GM23338 (cell line): ENCODE measurements around the gene KRT78. TPM values are rescaled to one million over a fixed set of nuclear protein-coding genes. Genes with fewer than 3 reads are reported as not detected.

ENCODE experiments used
- ATAC-seq: fragments of 200-7000 bp; cut with Tn5 transposase; 3 replicates; pipeline ENCODE4 v1.9.1; 2020
- DNase-seq: peaks from one replicate; pipeline ENCODE4 v3.0.0-alpha.2; 2015; ENCODE audit warnings: low spot score
- H2AFZ ChIP-seq: fragments of 200-600 bp; sonication (generic); 2 replicates; pipeline ENCODE4 v1.8.0; 2016; ENCODE audit warnings: antibody characterized with exemption, mild to moderate bottlenecking, moderate library complexity
- H3F3A ChIP-seq: fragments of 200-600 bp; sonication (generic); replicated peaks from 2 replicates; pipeline ENCODE4 v1.8.0; 2017; ENCODE audit warnings: antibody characterized with exemption, mixed run types, low read depth
- H3K27ac ChIP-seq: fragments of 200-600 bp; sonication (generic); 2 replicates; pipeline ENCODE4 v1.6.1; 2016; ENCODE audit warnings: low read depth
- H3K27me3 ChIP-seq: fragments of 200-600 bp; sonication (generic); 2 replicates; pipeline ENCODE4 v1.8.0; 2016; ENCODE audit warnings: mild to moderate bottlenecking, mixed run types, moderate library complexity; ENCODE audit not compliant: insufficient read depth
- H3K36me3 ChIP-seq: fragments of 200-600 bp; sonication (generic); 2 replicates; pipeline ENCODE4 v1.8.0; 2016; ENCODE audit warnings: mild to moderate bottlenecking; ENCODE audit not compliant: insufficient read depth
- H3K4me1 ChIP-seq: fragments of 200-600 bp; sonication (generic); 2 replicates; pipeline ENCODE4 v1.8.0; 2016; ENCODE audit warnings: mild to moderate bottlenecking, moderate library complexity; ENCODE audit not compliant: insufficient read depth
- H3K4me2 ChIP-seq: fragments of 200-600 bp; sonication (generic); 2 replicates; pipeline ENCODE4 v1.7.1; 2017; ENCODE audit warnings: mixed run types
- H3K4me3 ChIP-seq: fragments of 200-600 bp; sonication (generic); 2 replicates; pipeline ENCODE4 v1.6.1; 2016; ENCODE audit warnings: mixed run types
- H3K79me2 ChIP-seq: fragments of 200-600 bp; sonication (generic); replicated peaks from 2 replicates; pipeline ENCODE4 v1.8.0; 2017; ENCODE audit warnings: mild to moderate bottlenecking; ENCODE audit not compliant: insufficient read depth
- H3K9me2 ChIP-seq: fragments of 200-600 bp; sonication (generic); 2 replicates; pipeline ENCODE4 v1.8.0; 2017; ENCODE audit not compliant: insufficient read depth
- H4K20me1 ChIP-seq: fragments of 200-600 bp; sonication (generic); replicated peaks from 2 replicates; pipeline ENCODE4 v1.8.0; 2017; ENCODE audit warnings: mild to moderate bottlenecking; ENCODE audit not compliant: insufficient read depth
- H3K27ac Mint-ChIP-seq: 2 replicates; pipeline ENCODE4 v1.8.0; 2020; ENCODE audit warnings: inconsistent platforms, mild to moderate bottlenecking, moderate library complexity, mixed read lengths
- H3K27me3 Mint-ChIP-seq: 3 replicates; pipeline ENCODE4 v1.8.0; 2022; ENCODE audit warnings: low read depth, mild to moderate bottlenecking, moderate library complexity, mixed read lengths, inconsistent platforms; ENCODE audit not compliant: insufficient read depth, poor library complexity
- H3K36me3 Mint-ChIP-seq: 3 replicates; pipeline ENCODE4 v1.8.0; 2021; ENCODE audit warnings: low read depth, mild to moderate bottlenecking, inconsistent platforms, moderate library complexity, mixed read lengths
- H3K4me1 Mint-ChIP-seq: 3 replicates; pipeline ENCODE4 v1.8.0; 2020; ENCODE audit warnings: mild to moderate bottlenecking, inconsistent platforms, mixed read lengths
- H3K4me3 Mint-ChIP-seq: 3 replicates; pipeline ENCODE4 v1.8.0; 2021; ENCODE audit warnings: moderate library complexity, mild to moderate bottlenecking, inconsistent platforms, mixed read lengths
- H3K9me3 Mint-ChIP-seq: 3 replicates; pipeline ENCODE4 v1.8.0; 2020; ENCODE audit warnings: moderate library complexity, mild to moderate bottlenecking, inconsistent platforms, mixed read lengths
- CREB1 ChIP-seq: fragments of 250-450 bp; sonication (Bioruptor Pico); IDR thresholded peaks from 2 replicates; pipeline ENCODE4 v1.5.0; 2020; ENCODE audit warnings: low read depth, mild to moderate bottlenecking, moderate library complexity
- EZH2 ChIP-seq: fragments of 200-600 bp; sonication (generic); IDR thresholded peaks from one replicate; pipeline ENCODE4 v1.8.0; 2017; ENCODE audit warnings: antibody characterized with exemption, mild to moderate bottlenecking, low read depth; ENCODE audit not compliant: unreplicated experiment
- EZH2phosphoT487 ChIP-seq: fragments of 200-600 bp; sonication (generic); IDR thresholded peaks from one replicate; pipeline ENCODE4 v1.8.1; 2018; ENCODE audit warnings: antibody characterized with exemption; ENCODE audit not compliant: unreplicated experiment
- JUNB ChIP-seq: IDR thresholded peaks from one replicate; pipeline ENCODE4 v1.6.1; 2016; ENCODE audit warnings: antibody characterized with exemption; ENCODE audit not compliant: unreplicated experiment
- POLR2AphosphoS5 ChIP-seq: IDR thresholded peaks from 2 replicates; pipeline ENCODE4 v1.6.1; 2016; ENCODE audit warnings: antibody characterized with exemption, low read depth
- STAT1 ChIP-seq: IDR thresholded peaks from one replicate; pipeline ENCODE4 v1.6.1; 2016; ENCODE audit warnings: antibody characterized with exemption; ENCODE audit not compliant: unreplicated experiment
- ZNF114 ChIP-seq: fragments of 250-450 bp; sonication (Bioruptor Pico); IDR thresholded peaks from 2 replicates; pipeline ENCODE4 v1.5.0; 2020; ENCODE audit warnings: mild to moderate bottlenecking, moderate library complexity
- polyA plus RNA-seq: library from polyadenylated mRNA; unstranded; fragments of >200 nt; fragmentation: Nextera tagmentation; extraction: Ambion mirVana; gene quantifications from 2 replicates; pipeline ENCODE4 v1.2.1, GENCODE V29; 2016
- total RNA-seq: library from RNA; depleted of rRNA; stranded (reverse); fragments of >200 nt; shearing (Covaris generic); gene quantifications from 2 replicates; pipeline ENCODE4 v1.2.3, GENCODE V29; 2014
- TF ChIP-seq, protein P1 (sequence below): fragments of 250-450 bp; sonication (Bioruptor Pico); IDR thresholded peaks from 2 replicates; pipeline ENCODE4 v1.5.0; 2020; ENCODE audit warnings: mild to moderate bottlenecking, moderate library complexity
- TF ChIP-seq, protein P2 (sequence below), 2 experiments: fragments of 200-600 bp in 1 of 2; sonication (generic) in 1 of 2; conservative IDR thresholded peaks; 2 replicates each; pipeline versions ENCODE4 v1.5.1 to v1.6.1; 2016 to 2017; ENCODE audit warnings: antibody characterized with exemption in 2 of 2, low read depth in 2 of 2, mild to moderate bottlenecking in 2 of 2, moderate library complexity in 1 of 2

Gene KRT78
- total and polyA plus RNA-seq, 2 experiments from 2014 or later, result not detected

DNA sequence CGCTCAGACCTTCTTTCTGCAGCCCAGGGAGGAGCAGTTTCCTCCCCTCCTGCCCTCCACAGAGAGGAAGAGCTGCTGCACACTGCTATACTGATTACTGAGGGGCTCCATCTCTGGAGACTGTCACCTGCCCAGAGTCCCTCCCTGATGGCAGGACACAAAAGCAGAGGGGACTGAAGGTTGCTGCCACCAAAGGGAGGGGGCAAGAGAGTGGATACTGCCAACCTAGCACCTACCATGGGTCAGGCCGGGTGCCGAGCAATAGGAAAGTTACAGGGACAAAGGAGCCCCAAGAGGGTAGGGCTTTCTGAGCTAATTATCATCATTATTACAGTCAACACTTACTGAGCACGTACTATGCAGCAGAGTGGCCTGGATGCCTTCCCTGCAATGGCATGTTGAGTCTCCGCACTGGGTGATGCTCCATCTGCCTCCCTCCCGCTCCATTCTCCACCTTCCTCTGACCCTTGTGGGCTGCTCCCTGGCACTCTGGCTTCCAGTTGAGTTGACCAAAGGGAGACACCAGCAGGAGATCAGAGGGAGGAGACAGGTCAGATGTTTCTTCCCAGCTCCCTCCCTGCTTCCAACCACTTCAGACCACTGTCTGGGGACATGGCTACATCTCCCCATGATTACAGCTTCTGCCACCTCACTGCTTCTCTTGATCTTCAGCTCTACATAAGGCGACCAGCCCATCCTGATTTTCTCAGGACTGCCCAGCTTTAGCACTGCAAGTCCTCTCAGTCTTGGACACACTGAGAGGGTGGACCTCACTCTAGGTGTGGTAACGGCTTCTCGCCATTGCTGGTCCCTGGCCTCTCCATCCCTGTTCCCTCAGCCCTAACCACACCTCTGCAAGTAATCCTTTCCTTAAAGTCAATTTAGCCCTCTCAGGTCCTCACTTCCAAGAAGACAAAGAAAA lies 12.0 kb downstream of the KRT78 start:
- Histone ChIP-seq H3K27me3 (no peaks in the 10 kb centered on the region), H3K4me2 (no peak overlapping the region), H3F3A (no peaks in the 10 kb centered on the region), H3K79me2 (no peaks in the 10 kb centered on the region), H3K9me2 (no peaks in the 10 kb centered on the region), H3K27ac (no peak overlapping the region), H3K36me3 (no peaks in the 10 kb centered on the region), H2AFZ (no peak overlapping the region), H4K20me1 (no peaks in the 10 kb centered on the region), H3K4me3 (no peak overlapping the region), H3K4me1 (no peaks in the 10 kb centered on the region)
- Mint-ChIP-seq H3K9me3 (no peaks in the 10 kb centered on the region), H3K36me3 (no peaks in the 10 kb centered on the region), H3K27me3 (peaks cover 11% of the 10 kb centered on the region), H3K4me1 (no peaks in the 10 kb centered on the region), H3K4me3 (no peak overlapping the region), H3K27ac (no peak overlapping the region)
- ATAC-seq, result no peak
- TF ChIP-seq ZNF114 (CRISPR knock-in tag) (no peak), EZH2 (no peak)
- TF ChIP-seq, protein P1, sequence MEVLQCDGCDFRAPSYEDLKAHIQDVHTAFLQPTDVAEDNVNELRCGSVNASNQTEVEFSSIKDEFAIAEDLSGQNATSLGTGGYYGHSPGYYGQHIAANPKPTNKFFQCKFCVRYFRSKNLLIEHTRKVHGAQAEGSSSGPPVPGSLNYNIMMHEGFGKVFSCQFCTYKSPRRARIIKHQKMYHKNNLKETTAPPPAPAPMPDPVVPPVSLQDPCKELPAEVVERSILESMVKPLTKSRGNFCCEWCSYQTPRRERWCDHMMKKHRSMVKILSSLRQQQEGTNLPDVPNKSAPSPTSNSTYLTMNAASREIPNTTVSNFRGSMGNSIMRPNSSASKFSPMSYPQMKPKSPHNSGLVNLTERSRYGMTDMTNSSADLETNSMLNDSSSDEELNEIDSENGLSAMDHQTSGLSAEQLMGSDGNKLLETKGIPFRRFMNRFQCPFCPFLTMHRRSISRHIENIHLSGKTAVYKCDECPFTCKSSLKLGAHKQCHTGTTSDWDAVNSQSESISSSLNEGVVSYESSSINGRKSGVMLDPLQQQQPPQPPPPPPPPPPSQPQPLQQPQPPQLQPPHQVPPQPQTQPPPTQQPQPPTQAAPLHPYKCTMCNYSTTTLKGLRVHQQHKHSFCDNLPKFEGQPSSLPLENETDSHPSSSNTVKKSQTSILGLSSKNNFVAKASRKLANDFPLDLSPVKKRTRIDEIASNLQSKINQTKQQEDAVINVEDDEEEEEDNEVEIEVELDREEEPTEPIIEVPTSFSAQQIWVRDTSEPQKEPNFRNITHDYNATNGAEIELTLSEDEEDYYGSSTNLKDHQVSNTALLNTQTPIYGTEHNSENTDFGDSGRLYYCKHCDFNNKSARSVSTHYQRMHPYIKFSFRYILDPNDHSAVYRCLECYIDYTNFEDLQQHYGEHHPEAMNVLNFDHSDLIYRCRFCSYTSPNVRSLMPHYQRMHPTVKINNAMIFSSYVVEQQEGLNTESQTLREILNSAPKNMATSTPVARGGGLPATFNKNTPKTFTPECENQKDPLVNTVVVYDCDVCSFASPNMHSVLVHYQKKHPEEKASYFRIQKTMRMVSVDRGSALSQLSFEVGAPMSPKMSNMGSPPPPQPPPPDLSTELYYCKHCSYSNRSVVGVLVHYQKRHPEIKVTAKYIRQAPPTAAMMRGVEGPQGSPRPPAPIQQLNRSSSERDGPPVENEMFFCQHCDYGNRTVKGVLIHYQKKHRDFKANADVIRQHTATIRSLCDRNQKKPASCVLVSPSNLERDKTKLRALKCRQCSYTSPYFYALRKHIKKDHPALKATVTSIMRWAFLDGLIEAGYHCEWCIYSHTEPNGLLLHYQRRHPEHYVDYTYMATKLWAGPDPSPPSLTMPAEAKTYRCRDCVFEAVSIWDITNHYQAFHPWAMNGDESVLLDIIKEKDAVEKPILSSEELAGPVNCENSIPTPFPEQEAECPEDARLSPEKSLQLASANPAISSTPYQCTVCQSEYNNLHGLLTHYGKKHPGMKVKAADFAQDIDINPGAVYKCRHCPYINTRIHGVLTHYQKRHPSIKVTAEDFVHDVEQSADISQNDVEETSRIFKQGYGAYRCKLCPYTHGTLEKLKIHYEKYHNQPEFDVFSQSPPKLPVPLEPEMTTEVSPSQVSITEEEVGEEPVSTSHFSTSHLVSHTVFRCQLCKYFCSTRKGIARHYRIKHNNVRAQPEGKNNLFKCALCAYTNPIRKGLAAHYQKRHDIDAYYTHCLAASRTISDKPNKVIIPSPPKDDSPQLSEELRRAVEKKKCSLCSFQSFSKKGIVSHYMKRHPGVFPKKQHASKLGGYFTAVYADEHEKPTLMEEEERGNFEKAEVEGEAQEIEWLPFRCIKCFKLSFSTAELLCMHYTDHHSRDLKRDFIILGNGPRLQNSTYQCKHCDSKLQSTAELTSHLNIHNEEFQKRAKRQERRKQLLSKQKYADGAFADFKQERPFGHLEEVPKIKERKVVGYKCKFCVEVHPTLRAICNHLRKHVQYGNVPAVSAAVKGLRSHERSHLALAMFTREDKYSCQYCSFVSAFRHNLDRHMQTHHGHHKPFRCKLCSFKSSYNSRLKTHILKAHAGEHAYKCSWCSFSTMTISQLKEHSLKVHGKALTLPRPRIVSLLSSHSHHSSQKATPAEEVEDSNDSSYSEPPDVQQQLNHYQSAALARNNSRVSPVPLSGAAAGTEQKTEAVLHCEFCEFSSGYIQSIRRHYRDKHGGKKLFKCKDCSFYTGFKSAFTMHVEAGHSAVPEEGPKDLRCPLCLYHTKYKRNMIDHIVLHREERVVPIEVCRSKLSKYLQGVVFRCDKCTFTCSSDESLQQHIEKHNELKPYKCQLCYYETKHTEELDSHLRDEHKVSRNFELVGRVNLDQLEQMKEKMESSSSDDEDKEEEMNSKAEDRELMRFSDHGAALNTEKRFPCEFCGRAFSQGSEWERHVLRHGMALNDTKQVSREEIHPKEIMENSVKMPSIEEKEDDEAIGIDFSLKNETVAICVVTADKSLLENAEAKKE, result no peak
- no peak for DNase-seq

DNA sequence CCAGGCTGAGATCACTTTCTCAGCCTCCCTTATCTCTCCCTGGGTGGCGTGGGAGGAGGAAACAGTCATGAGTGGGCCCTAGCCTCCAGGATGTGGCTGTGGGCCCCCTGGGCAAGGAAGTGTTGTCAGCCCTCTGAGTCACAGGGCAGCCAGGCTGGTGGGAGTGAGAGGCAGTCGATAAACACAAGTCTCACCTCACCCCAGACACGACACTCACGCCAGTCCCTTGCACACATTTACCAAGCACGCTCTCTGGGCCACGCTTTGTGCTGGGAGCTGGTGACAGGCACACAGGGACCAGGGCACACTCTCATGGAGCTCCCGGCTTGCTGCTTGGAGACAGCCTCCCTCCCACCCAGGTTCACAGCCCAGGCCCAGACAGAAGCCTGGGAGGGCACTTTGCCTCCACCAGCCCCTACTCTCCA lies 12.7 kb downstream of the KRT78 start:
- no peak overlapping the region for H3K4me3 Mint-ChIP-seq
- no peaks in the 10 kb centered on the region for H3K4me1 ChIP-seq
- no peaks in the 10 kb centered on the region for H4K20me1 ChIP-seq
- no peaks in the 10 kb centered on the region for H3K4me1 Mint-ChIP-seq
- no peaks in the 10 kb centered on the region for H3K36me3 ChIP-seq
- H3K9me2 ChIP-seq, result no peaks in the 10 kb centered on the region
- ATAC-seq, result no peak
- no peak overlapping the region for H3K4me3 ChIP-seq
- no peaks in the 10 kb centered on the region for H3K79me2 ChIP-seq
- no peaks in the 10 kb centered on the region for H3K9me3 Mint-ChIP-seq
- H3F3A ChIP-seq, result no peaks in the 10 kb centered on the region
- no peak overlapping the region for H3K4me2 ChIP-seq
- H3K27ac ChIP-seq, result no peak overlapping the region
- H3K36me3 Mint-ChIP-seq, result no peaks in the 10 kb centered on the region
- peaks cover 11% of the 10 kb centered on the region for H3K27me3 Mint-ChIP-seq
- H2AFZ ChIP-seq, result no peak overlapping the region
- H3K27me3 ChIP-seq, result no peaks in the 10 kb centered on the region
- H3K27ac Mint-ChIP-seq, result no peak overlapping the region
- DNase-seq, result no peak
- TF ChIP-seq, protein P2, sequence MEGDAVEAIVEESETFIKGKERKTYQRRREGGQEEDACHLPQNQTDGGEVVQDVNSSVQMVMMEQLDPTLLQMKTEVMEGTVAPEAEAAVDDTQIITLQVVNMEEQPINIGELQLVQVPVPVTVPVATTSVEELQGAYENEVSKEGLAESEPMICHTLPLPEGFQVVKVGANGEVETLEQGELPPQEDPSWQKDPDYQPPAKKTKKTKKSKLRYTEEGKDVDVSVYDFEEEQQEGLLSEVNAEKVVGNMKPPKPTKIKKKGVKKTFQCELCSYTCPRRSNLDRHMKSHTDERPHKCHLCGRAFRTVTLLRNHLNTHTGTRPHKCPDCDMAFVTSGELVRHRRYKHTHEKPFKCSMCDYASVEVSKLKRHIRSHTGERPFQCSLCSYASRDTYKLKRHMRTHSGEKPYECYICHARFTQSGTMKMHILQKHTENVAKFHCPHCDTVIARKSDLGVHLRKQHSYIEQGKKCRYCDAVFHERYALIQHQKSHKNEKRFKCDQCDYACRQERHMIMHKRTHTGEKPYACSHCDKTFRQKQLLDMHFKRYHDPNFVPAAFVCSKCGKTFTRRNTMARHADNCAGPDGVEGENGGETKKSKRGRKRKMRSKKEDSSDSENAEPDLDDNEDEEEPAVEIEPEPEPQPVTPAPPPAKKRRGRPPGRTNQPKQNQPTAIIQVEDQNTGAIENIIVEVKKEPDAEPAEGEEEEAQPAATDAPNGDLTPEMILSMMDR (conservative IDR thresholded peaks at IDR 0.05; ENCODE audit: low read depth in 2 of 2), result no peak
- no peak for TF ChIP-seq EZH2phosphoT487
- TF ChIP-seq STAT1, result no peak
- TF ChIP-seq POLR2AphosphoS5, result no peak
- TF ChIP-seq CREB1, result no peak
- TF ChIP-seq JUNB, result no peak
